K562 (cell line): ENCODE data around the gene ENTREP3. TPM values are rescaled to one million over a fixed set of nuclear protein-coding genes. Genes with fewer than 3 reads are reported as not detected.

Source experiments
- ARID1B ChIP-seq: fragments of 450-650 bp; IDR thresholded peaks from 2 replicates; pipeline ENCODE4 v1.6.1; 2016; ENCODE audit warnings: antibody characterized with exemption, mild to moderate bottlenecking, inconsistent platforms
- EP300 ChIP-seq: IDR thresholded peaks from 2 replicates; pipeline ENCODE4 v1.6.1; 2012; ENCODE audit warnings: low read length, improper control_type of control experiment
- EWSR1 ChIP-seq: fragments of 450-650 bp; IDR thresholded peaks from 2 replicates; pipeline ENCODE4 v1.6.1; 2018; ENCODE audit warnings: borderline replicate concordance, mild to moderate bottlenecking, low read depth, moderate library complexity; ENCODE audit not compliant: partially characterized antibody
- FOSL1 ChIP-seq: fragments of 200-800 bp; sonication (Bioruptor generic); conservative IDR thresholded peaks from 2 replicates; pipeline ENCODE4 v1.6.1; 2016; ENCODE audit warnings: missing genetic modification characterization, missing compliant biosample characterization
- FOXM1 ChIP-seq, 2 experiments: fragments of 450-650 bp in 1 of 2; sonication (generic) in 1 of 2; formaldehyde crosslinking in 1 of 2; IDR thresholded peaks; 2 replicates each; pipeline versions ENCODE4 v1.6.1 to v1.9.0; 2017 to 2022; ENCODE audit warnings: low read depth in 2 of 2, mild to moderate bottlenecking in 2 of 2, missing genetic modification reagents in 1 of 2, moderate library complexity in 1 of 2
- MCM5 ChIP-seq: fragments of 450-650 bp; IDR thresholded peaks from 2 replicates; pipeline ENCODE4 v1.6.1; 2016; ENCODE audit warnings: low read depth
- NFIC ChIP-seq: fragments of 450-650 bp; IDR thresholded peaks from 2 replicates; pipeline ENCODE4 v1.6.1; 2017; ENCODE audit warnings: mild to moderate bottlenecking, inconsistent platforms
- PRPF4 ChIP-seq: fragments of 200-400 bp; formaldehyde crosslinking; IDR thresholded peaks from one replicate; pipeline ENCODE4 v1.6.1; 2017; ENCODE audit warnings: low read length, low read depth, mild to moderate bottlenecking; ENCODE audit not compliant: insufficient read depth, poor library complexity, severe bottlenecking
- RBM15 ChIP-seq: fragments of 200-400 bp; formaldehyde crosslinking; IDR thresholded peaks from 2 replicates; pipeline ENCODE4 v1.6.1; 2018; ENCODE audit warnings: mild to moderate bottlenecking, low read length, moderate library complexity; ENCODE audit not compliant: insufficient read depth
- TRIM28 ChIP-seq: fragments of 450-650 bp; IDR thresholded peaks from 2 replicates; pipeline ENCODE4 v1.6.1; 2017
- ZNF347 ChIP-seq: fragments of 450-650 bp; formaldehyde crosslinking; IDR thresholded peaks from 2 replicates; pipeline ENCODE4 v1.4.0; 2020; ENCODE audit warnings: low read depth, mild to moderate bottlenecking, moderate library complexity
- polyA plus RNA-seq, 8 experiments: library from polyadenylated mRNA; depleted of rRNA in 4 of 8; stranded (reverse) in 5 of 8; unstranded in 3 of 8; fragments of >200 nt; fragmentation: Nextera tagmentation in 2 of 8; fragmentation: Illumina TruSeq in 1 of 8; extraction: Ambion mirVana in 2 of 8; extraction: Trizol in 1 of 8; gene quantifications; 2 replicates each; pipeline versions ENCODE4 v1.2.1 to v1.2.3, GENCODE V29; 2011 to 2014; ENCODE audit warnings: inconsistent platforms in 1 of 8, missing spikeins in 1 of 8
- total RNA-seq, 7 experiments: library from RNA; depleted of rRNA in 6 of 7; stranded (reverse); fragments of >200 nt in 6 of 7; fragmentation: Illumina TruSeq in 2 of 7; extraction: Trizol in 2 of 7; gene quantifications; 2 replicates each; pipeline versions ENCODE4 v1.2.1 to v1.2.3, GENCODE V29; 2011 to 2021; ENCODE audit warnings: low replicate concordance in 1 of 7
- TF ChIP-seq, protein P1 (sequence below), 2 experiments: IDR thresholded peaks in 1 of 2; conservative IDR thresholded peaks in 1 of 2; 2 replicates each; pipeline ENCODE4 v1.6.1; 2016; ENCODE audit warnings: low read depth in 2 of 2, mild to moderate bottlenecking in 1 of 2, missing compliant biosample characterization in 1 of 2, missing genetic modification characterization in 1 of 2, moderate library complexity in 1 of 2
- TF ChIP-seq, protein P2 (sequence below): fragments of 250-450 bp; sonication (Bioruptor Pico); IDR thresholded peaks from 2 replicates; pipeline ENCODE4 v1.5.0; 2022; ENCODE audit warnings: mild to moderate bottlenecking
- TF ChIP-seq, protein P3 (sequence below): fragments of 250-450 bp; sonication (Bioruptor Pico); IDR thresholded peaks from 2 replicates; pipeline ENCODE4 v1.8.0; 2021; ENCODE audit warnings: mild to moderate bottlenecking, moderate library complexity
- TF ChIP-seq, protein P4 (sequence below), 2 experiments: fragments of 200-800 bp in 1 of 2; sonication (Bioruptor generic) in 1 of 2; sonication (generic) in 1 of 2; formaldehyde crosslinking in 1 of 2; IDR thresholded peaks in 1 of 2; conservative IDR thresholded peaks in 1 of 2; 2 replicates each; pipeline versions ENCODE4 v1.5.0 to v1.6.1; 2016 to 2020; ENCODE audit warnings: missing compliant biosample characterization in 1 of 2, missing genetic modification characterization in 1 of 2, missing genetic modification reagents in 1 of 2
- TF ChIP-seq, protein P5 (sequence below): sonication (generic); formaldehyde crosslinking; IDR thresholded peaks from 2 replicates; pipeline ENCODE4 v1.8.0; 2022; ENCODE audit warnings: mild to moderate bottlenecking, missing genetic modification reagents

ENTREP3 gene
- total and polyA plus RNA-seq, 9 of the 15 experiments (the other 6 are each of a cell fraction or from before 2014, with no cell fraction given) = 1.9 to 41.8 (median 5.9) TPM

DNA sequence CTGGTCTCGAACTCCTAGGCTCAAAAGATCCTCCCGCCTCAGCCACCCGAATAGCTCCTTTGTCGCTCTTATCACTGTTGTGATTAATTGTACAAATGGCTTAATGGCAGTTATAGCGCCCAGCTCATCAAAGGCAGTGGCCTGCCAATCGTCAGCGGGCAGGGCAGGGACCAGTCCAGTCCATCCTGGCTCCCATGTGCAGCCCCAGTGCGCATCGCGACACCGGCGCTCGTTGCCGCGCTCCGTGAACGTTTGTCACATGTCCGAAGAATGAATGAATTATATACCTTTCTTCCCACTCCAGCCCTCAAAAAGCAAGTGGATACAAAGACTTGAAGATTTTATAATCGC is 28.4 kb downstream of the ENTREP3 start (continued):
- TF ChIP-seq, protein P1, sequence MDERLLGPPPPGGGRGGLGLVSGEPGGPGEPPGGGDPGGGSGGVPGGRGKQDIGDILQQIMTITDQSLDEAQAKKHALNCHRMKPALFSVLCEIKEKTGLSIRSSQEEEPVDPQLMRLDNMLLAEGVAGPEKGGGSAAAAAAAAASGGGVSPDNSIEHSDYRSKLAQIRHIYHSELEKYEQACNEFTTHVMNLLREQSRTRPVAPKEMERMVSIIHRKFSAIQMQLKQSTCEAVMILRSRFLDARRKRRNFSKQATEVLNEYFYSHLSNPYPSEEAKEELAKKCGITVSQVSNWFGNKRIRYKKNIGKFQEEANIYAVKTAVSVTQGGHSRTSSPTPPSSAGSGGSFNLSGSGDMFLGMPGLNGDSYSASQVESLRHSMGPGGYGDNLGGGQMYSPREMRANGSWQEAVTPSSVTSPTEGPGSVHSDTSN (CRISPR knock-in tag; IDR thresholded peaks at IDR 0.05; ENCODE audit: low read depth) = no peak
- TF ChIP-seq, protein P1 (tag; conservative IDR thresholded peaks at IDR 0.05; ENCODE audit: low read depth) = 0 out of 2 replicates have a peak, but pooled peaks have one; percentile 38
- TF ChIP-seq FOXM1 (IDR thresholded peaks at IDR 0.05; ENCODE audit: low read depth) (no peak), FOXM1 (CRISPR knock-in tag; IDR thresholded peaks at IDR 0.05; ENCODE audit: low read depth) (no peak), ZNF347 (CRISPR knock-in tag) (no peak), ARID1B (0 out of 2 replicates have a peak, but pooled peaks have one; percentile 39), MCM5 (no peak), EP300 (no peak), FOSL1 (tag) (0 out of 2 replicates have a peak, but pooled peaks have one; percentile 48), PRPF4 (no peak), RBM15 (no peak), TRIM28 (no peak), EWSR1 (no peak), NFIC (0 out of 2 replicates have a peak, but pooled peaks have one; percentile 21)
- TF ChIP-seq, protein P2, sequence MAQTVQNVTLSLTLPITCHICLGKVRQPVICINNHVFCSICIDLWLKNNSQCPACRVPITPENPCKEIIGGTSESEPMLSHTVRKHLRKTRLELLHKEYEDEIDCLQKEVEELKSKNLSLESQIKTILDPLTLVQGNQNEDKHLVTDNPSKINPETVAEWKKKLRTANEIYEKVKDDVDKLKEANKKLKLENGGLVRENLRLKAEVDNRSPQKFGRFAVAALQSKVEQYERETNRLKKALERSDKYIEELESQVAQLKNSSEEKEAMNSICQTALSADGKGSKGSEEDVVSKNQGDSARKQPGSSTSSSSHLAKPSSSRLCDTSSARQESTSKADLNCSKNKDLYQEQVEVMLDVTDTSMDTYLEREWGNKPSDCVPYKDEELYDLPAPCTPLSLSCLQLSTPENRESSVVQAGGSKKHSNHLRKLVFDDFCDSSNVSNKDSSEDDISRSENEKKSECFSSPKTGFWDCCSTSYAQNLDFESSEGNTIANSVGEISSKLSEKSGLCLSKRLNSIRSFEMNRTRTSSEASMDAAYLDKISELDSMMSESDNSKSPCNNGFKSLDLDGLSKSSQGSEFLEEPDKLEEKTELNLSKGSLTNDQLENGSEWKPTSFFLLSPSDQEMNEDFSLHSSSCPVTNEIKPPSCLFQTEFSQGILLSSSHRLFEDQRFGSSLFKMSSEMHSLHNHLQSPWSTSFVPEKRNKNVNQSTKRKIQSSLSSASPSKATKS = no peak
- TF ChIP-seq, protein P3, sequence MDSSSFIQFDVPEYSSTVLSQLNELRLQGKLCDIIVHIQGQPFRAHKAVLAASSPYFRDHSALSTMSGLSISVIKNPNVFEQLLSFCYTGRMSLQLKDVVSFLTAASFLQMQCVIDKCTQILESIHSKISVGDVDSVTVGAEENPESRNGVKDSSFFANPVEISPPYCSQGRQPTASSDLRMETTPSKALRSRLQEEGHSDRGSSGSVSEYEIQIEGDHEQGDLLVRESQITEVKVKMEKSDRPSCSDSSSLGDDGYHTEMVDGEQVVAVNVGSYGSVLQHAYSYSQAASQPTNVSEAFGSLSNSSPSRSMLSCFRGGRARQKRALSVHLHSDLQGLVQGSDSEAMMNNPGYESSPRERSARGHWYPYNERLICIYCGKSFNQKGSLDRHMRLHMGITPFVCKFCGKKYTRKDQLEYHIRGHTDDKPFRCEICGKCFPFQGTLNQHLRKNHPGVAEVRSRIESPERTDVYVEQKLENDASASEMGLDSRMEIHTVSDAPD (CRISPR knock-in tag) = no peak
- TF ChIP-seq, protein P4, sequence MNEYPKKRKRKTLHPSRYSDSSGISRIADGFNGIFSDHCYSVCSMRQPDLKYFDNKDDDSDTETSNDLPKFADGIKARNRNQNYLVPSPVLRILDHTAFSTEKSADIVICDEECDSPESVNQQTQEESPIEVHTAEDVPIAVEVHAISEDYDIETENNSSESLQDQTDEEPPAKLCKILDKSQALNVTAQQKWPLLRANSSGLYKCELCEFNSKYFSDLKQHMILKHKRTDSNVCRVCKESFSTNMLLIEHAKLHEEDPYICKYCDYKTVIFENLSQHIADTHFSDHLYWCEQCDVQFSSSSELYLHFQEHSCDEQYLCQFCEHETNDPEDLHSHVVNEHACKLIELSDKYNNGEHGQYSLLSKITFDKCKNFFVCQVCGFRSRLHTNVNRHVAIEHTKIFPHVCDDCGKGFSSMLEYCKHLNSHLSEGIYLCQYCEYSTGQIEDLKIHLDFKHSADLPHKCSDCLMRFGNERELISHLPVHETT (CRISPR knock-in tag; conservative IDR thresholded peaks at IDR 0.05 in 1 of 2, IDR thresholded peaks at IDR 0.05 in 1 of 2) = no peak; a peak in 1 of 4 replicates
- TF ChIP-seq, protein P5, sequence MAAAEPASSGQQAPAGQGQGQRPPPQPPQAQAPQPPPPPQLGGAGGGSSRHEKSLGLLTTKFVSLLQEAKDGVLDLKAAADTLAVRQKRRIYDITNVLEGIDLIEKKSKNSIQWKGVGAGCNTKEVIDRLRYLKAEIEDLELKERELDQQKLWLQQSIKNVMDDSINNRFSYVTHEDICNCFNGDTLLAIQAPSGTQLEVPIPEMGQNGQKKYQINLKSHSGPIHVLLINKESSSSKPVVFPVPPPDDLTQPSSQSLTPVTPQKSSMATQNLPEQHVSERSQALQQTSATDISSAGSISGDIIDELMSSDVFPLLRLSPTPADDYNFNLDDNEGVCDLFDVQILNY (CRISPR knock-in tag) = peak; percentile 50; the same call in 1 of the 2 replicates
